Left cardiac atrium (tissue), 4 donors: Measurements from ENCODE around the gene SIAH2. TPM values are rescaled to one million over a fixed set of nuclear protein-coding genes. Genes with fewer than 3 reads are reported as not detected.
A peak's percentile ranks its signal among the peaks of the same experiment; 100 is the strongest.

ENCODE experiments used
- ATAC-seq, 2 donors: fragments of 200-7000 bp; cut with Tn5 transposase; one replicate each; pipeline ENCODE4 v1.9.1; 2020; ENCODE audit warnings: mild to moderate bottlenecking in 2 of 2, moderate library complexity in 2 of 2
- DNase-seq: peaks from one replicate; pipeline ENCODE4 v3.0.0-alpha.2; 2020
- intact Hi-C, 2 donors: fragments of 100-400 bp; cut with DNase I; formaldehyde crosslinking; loops; one replicate each; pipeline versions ENCODE4 v1.14.1 to v1.15.1; 2022 to 2023
- total RNA-seq, 2 donors: library from RNA; stranded (reverse); fragmentation: NEBNext Ultra II Directional; extraction: Animal tissue kit (Norgen Biotek cat#: 25700); gene quantifications; one replicate each; pipeline ENCODE4 v1.2.1, GENCODE V29; 2021
- donor health status: DM: no; HTN: yes; CAD: no.
- donor health status: DM: no; HTN: yes; CAD: no; lungs with severe emphysema.
- donor health status: DM: yes; HTN: yes; CAD: no.
- donor health status: Dilated cardiomyopathy.

SIAH2 gene
- total RNA-seq, 2 donors from 2014 or later: 14.7 to 16.4 TPM

GRCh38 chr3:150739200-150739863 lies 23.6 kb downstream of the SIAH2 start:
- intact Hi-C loops: no loop called here
- no peak for DNase-seq
- ATAC-seq: no peak

- intact Hi-C loops: no loop called here
- no peak for DNase-seq
- no peak for ATAC-seq
Measured at GRCh38 chr3:150738688-150739087, 24.3 kb downstream of the SIAH2 start.

DNA sequence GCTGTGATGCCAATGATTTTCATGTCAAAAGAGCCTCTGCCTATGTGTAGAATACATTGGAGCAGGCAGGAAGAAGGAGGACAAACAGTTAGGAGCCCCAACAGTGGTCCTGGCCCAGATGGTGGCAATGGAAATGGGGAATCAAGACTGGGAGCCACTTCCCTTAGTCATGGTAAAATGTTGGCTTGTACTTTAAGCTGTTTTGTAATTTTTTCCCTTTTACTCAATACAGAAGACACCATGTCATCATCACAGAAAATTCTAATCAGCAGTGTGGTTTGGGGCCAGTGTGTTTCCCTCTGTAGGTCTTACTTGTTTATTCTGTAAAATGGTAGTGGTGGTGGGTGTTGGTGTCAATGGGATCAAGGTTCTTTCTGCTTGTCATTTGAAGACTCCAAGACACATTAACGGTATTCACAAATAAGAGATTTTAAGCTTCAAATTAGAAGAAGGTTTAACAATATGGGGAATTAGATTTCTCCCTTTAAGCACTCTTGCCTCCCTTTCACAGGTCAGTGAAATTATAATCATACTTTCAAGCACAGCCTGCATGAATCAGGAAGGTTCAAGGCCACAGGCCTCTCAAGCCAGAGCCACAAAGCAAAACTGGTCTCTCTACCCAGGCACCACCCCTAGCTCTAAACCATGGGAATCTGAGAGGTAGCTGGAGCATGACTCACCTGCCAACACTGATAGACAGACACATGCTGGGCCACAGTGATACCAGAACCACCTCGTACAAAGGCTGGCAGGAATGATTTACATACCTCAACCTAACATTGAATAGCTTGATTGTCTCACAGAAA lies 24.9 kb downstream of the SIAH2 start:
- intact Hi-C loops: no loop called here
- DNase-seq (no peak), ATAC-seq (peak; percentile 39 to 72)

DNA sequence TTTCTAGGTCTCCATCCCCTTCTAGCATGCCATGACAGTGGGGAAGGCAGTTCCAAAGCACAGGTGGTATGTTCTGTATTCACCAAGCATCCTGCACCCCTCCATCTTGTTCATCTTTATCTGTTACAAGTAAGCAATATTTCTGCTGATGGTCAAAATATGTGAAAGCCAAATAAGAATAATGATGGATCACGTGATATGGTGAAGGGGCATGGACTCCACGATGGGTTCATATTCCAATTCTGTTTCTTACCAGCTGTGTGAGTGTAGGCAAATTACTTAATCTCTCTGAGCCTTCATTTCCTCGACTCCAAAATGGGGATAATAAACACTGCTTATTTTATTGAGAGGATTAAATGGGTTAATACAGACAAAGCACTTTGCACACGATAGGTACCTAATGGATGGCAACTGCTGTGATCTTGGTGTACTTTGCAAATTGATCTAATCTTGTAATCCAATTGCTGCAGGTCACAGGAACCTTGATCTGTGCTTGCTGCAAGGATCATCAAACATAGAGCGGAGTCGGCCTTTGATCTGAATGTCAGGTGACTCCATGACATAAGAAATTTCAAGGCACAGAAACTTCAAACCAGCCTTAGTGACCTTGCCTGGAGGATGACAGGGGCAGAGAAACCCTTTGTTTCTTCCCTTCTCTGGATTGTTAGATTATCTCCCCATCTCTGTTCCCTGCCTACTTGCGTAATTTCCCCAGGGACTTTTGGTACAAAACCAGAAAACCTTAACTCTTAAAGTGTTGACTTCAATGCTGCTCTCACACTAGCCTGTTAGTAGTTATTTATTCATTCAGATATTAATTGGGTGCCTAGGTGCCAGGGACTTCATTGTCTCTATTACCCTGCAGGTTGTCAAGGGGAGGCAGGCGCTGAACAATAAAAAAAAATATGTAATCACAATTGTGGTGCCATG lies 25.8 kb downstream of the SIAH2 start:
- ATAC-seq: no peak

DNA sequence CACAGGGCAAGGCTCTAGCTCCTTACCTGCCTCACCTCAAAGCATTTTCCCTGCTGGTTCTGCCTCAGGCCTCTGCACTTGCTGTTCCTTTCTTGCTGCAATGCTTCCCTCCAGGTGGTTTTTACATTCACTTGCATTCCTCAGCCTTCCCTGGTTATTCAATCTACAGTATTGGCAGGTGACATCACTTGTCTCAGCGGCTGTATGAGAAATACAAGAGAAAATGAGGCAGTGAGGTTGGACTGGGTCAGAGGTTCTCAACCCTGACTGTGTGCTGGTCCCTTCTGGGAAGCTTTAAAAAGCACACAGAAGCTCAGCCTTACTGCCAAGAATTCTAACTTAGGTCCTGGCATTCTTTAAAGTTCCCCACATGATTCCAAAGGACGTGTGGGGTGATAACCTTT lies 26.7 kb downstream of the SIAH2 start:
- DNase-seq (no peak), ATAC-seq (no peak)
- intact Hi-C loops: no loop called here

More for the DNA sequence above, 25.8 kb downstream of the SIAH2 start:
- intact Hi-C loops: no loop called here
- DNase-seq: no peak

DNA sequence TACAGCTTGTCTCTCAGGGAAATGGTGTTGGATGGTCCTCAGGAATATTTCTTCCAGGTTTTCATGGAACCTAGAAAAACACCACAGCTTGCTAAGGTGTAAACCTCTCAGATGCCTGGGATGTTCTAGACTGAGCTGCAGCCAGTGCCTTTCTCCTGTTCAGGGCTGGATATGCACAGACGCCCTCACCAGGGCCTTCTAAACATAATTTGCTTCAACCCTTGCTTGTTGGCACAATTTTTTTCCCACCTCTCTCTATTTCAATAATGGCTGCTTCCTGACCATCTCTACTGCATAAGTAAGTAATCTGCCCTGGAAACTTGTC lies 28.2 kb downstream of the SIAH2 start:
- DNase-seq: no peak
- intact Hi-C loops: no loop called here
- no peak for ATAC-seq

- intact Hi-C loops: no loop called here
- ATAC-seq (peak; percentile 40 to 42), DNase-seq (no peak)
Measured at GRCh38 chr3:150733936-150734794, 28.8 kb downstream of the SIAH2 start.

GRCh38 chr3:150733373-150733935 lies 29.5 kb downstream of the SIAH2 start:
- intact Hi-C loops: no loop called here
- ATAC-seq: peak; percentile 39 to 43

GRCh38 chr3:150729682-150730360 lies 33.1 kb downstream of the SIAH2 start:
- no peak for DNase-seq
- ATAC-seq: no peak
- intact Hi-C loops: loop anchor here in 1 of 2 donors (10.0 kb wide), 1 partner anchor 415 kb away; no protein-coding TSS in a partner anchor

More at GRCh38 chr3:150733373-150733935, 29.5 kb downstream of the SIAH2 start:
- no peak for DNase-seq

- DNase-seq (peak; percentile 36), ATAC-seq (peak; percentile 50 to 91)
- intact Hi-C loops: loop anchor here in 1 of 2 donors (10.0 kb wide), 1 partner anchor 417 kb away; no protein-coding TSS in a partner anchor
Measured at GRCh38 chr3:150727653-150728502, 35.1 kb downstream of the SIAH2 start.

GRCh38 chr3:150725548-150725947 lies 37.4 kb downstream of the SIAH2 start:
- DNase-seq (no peak), ATAC-seq (no peak)
- intact Hi-C loops: loop anchor here in 1 of 2 donors (10.0 kb wide), 1 partner anchor 419 kb away; no protein-coding TSS in a partner anchor

- DNase-seq (no peak), ATAC-seq (no peak)
- intact Hi-C loops: loop anchor here in 1 of 2 donors (10.0 kb wide), 1 partner anchor 421 kb away; no protein-coding TSS in a partner anchor
Measured at GRCh38 chr3:150723946-150724345, 39.0 kb downstream of the SIAH2 start.

DNA sequence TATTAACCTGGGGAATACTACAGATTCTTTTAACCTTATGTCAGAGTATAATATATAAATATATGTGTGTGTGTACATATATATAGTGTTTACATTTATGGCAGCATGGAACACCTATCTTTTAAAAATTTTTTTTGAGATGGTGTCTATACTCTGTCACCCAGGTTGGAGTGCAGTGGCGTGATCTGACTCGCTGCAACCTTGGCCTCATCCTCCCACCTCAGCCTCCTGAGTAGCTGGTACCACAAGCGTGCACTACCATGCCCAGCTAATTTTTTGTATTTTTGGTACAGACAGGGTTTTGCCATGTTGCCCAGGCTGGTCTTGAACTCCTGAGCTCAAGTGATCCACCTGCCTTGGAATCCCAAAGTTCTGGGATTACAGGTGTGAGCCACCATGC lies 40.7 kb downstream of the SIAH2 start:
- ATAC-seq: no peak
- intact Hi-C loops: loop anchor here in 1 of 2 donors (10.0 kb wide), 1 partner anchor 423 kb away; no protein-coding TSS in a partner anchor
- no peak for DNase-seq

DNA sequence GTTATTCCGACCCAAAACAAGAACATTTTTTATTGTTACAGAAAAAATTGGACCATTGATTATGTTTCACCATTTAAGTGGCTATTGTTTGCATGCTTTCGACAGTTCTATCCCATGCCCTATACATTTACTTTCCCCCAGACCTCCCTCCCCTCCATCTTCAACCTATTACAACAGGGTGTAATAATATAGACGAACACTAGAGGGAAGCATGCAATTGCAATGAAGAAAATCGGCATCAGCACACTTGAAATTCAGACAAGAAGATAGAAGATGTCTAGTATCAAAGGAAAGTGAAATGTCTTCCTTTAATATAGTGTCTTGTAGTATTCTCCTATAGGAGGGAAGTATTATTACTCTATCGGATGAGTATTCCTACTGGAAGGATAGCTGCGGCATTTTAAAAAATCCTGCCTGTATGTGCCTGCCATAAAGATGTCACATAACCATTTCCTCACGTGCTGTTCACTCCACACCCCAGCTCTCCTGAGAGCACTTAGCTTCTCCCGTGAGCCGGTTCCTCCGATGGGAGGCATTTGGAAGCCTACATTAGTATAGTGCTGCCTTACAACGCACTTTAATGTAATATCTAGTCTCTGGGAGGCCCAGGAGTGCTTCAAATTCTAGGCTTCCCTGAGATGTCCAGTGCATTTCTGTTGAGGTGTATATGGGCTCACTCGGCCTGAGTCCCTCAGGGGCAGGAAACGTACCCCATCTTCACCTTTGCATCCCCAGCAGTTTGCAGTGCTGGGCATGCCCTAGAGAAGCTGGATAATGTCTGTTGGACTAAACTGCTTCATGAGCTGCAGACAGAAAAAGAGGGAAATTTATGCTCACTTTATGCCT lies 41.5 kb downstream of the SIAH2 start:
- intact Hi-C loops: loop anchor here (1.0 to 10.0 kb wide), 3 partner anchors 144 to 425 kb away; no protein-coding TSS in a partner anchor
- peak; percentile 65 to 72 for ATAC-seq
- no peak for DNase-seq

DNA sequence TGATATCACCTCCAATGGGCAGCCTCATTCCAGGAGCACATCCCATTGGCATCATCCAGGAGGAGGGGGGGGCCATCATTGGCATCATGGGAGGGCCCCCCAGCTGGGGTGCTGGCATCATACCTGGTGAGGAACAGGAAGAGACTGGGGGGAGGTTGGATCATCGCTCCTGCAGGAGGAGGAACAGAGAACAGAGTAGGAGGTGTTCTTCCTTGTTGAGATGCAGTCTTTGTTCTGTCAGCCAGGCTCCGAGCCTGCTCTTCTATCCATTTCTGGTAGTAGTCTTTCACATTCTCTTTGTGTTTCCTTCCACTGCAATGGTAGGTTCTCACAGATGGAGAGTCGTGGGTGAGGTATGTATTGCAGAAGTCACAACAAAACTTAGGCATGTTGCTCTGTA lies 42.5 kb downstream of the SIAH2 start:
- no peak for DNase-seq
- no peak for ATAC-seq
- intact Hi-C loops: loop anchor here (2.0 to 10.0 kb wide), 2 partner anchors 424 to 426 kb away; no protein-coding TSS in a partner anchor

- intact Hi-C loops: no loop called here
- ATAC-seq (no peak), DNase-seq (no peak)
Measured at GRCh38 chr3:150710097-150710496, 52.9 kb downstream of the SIAH2 start.
